GM12878 (cell line): ENCODE data around the gene CXCL12.

ENCODE experiments used
- EP300 ChIP-seq, 2 experiments: fragments of 150-350 bp in 1 of 2; IDR thresholded peaks; 2 replicates each; pipeline ENCODE4 v1.6.1; 2011 to 2012; ENCODE audit warnings: low read depth in 2 of 2, low read length in 2 of 2, borderline replicate concordance in 1 of 2, improper control_type of control experiment in 1 of 2, inconsistent platforms in 1 of 2; ENCODE audit not compliant: control insufficient read depth in 1 of 2
- FOXK2 ChIP-seq: fragments of 450-650 bp; IDR thresholded peaks from 2 replicates; pipeline ENCODE4 v1.6.1; 2017; ENCODE audit warnings: mild to moderate bottlenecking, moderate library complexity
- NFXL1 ChIP-seq: fragments of 450-650 bp; IDR thresholded peaks from 2 replicates; pipeline ENCODE4 v1.6.1; 2017; ENCODE audit warnings: antibody characterized with exemption, mild to moderate bottlenecking, borderline replicate concordance
- RCOR1 ChIP-seq: conservative IDR thresholded peaks from 2 replicates; pipeline ENCODE4 v1.6.1; 2012; ENCODE audit warnings: low read depth, low read length, improper control_type of control experiment

DNA sequence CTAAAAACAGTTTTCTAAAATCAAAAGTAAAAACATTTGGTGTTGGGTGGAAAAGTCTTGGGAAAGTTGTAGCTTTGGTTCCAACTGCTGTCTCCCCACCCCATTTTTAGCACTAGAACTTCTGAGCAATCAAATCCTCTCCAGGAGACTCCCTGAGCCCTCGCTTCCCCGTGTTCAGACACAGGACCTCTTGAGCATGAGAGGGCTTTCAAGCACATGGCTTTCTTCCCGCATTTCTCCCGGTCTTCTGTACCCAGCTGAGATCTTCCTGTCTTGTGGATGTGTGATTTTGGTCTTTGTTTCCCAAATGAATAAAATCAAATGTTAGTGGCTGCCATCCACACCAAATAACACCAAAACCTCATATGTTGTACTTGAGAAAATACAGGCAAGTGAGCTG lies 5.0 kb downstream of the CXCL12 start:
- no peak for TF ChIP-seq RCOR1
- no peak for TF ChIP-seq EP300 (IDR thresholded peaks at IDR 0.05; ENCODE audit: borderline replicate concordance in 1 of 2, control insufficient read depth in 1 of 2, low read depth in 2 of 2, low read length in 2 of 2)
- no peak for TF ChIP-seq NFXL1
- TF ChIP-seq FOXK2 = no peak
